HEK293T (cell line): Measurements from ENCODE around the gene MGAT4C.

Experiments used
- ARNT ChIP-seq: fragments of 450-650 bp; IDR thresholded peaks from 2 replicates; pipeline ENCODE4 v1.6.1; 2017; ENCODE audit warnings: mild to moderate bottlenecking
- LEF1 ChIP-seq: fragments of 450-650 bp; IDR thresholded peaks from 2 replicates; pipeline ENCODE4 v1.6.1; 2017; ENCODE audit warnings: mild to moderate bottlenecking, borderline replicate concordance
- NFRKB ChIP-seq: fragments of 450-650 bp; IDR thresholded peaks from 2 replicates; pipeline ENCODE4 v1.6.1; 2016; ENCODE audit warnings: mild to moderate bottlenecking, moderate library complexity
- SP1 ChIP-seq: fragments of 450-650 bp; IDR thresholded peaks from 2 replicates; pipeline ENCODE4 v1.6.1; 2017
- TARDBP ChIP-seq: fragments of 450-650 bp; IDR thresholded peaks from 2 replicates; pipeline ENCODE4 v1.6.1; 2016

GRCh38 chr12:86216591-86216990, 39.6 kb downstream of the MGAT4C start:
- TF ChIP-seq NFRKB = no peak
- TF ChIP-seq ARNT = no peak
- no peak for TF ChIP-seq LEF1
- TF ChIP-seq TARDBP = no peak
- TF ChIP-seq SP1 = no peak
